ENCODE data around the gene TTC12.

TTC12 gene

GRCh38 chr11:113270080-113270479 lies 44.3 kb upstream of the TTC12 start:
- Histone ChIP-seq H3K27me3 (replicated peaks; ENCODE audit: control insufficient read depth, insufficient read depth, low read length) (0 out of 2 replicates have a peak, but pooled peaks cover 3% of the 10 kb centered on the region), H3K4me3 (replicated peaks; ENCODE audit: low read depth, low read length) (no peak overlapping the region), H3K36me3 (ENCODE audit: control insufficient read depth, insufficient read depth, low read length) (no peaks in the 10 kb centered on the region)
- TF ChIP-seq CTCF (IDR thresholded peaks at IDR 0.05; ENCODE audit: insufficient read depth, low read length, poor library complexity, severe bottlenecking): no peak
- DNase-seq (ENCODE audit: extremely low read depth, insufficient read length): no peak

GRCh38 chr11:113271551-113272245 lies 42.7 kb upstream of the TTC12 start:
- Histone ChIP-seq H3K4me3 (replicated peaks; ENCODE audit: low read depth, low read length) (no peak overlapping the region), H3K27me3 (replicated peaks; ENCODE audit: control insufficient read depth, insufficient read depth, low read length) (0 out of 2 replicates have a peak, but pooled peaks cover 3% of the 10 kb centered on the region), H3K36me3 (ENCODE audit: control insufficient read depth, insufficient read depth, low read length) (no peaks in the 10 kb centered on the region)
- no peak for DNase-seq (ENCODE audit: extremely low read depth, insufficient read length)
- TF ChIP-seq CTCF (IDR thresholded peaks at IDR 0.05; ENCODE audit: insufficient read depth, low read length, poor library complexity, severe bottlenecking): no peak

- H3K27me3 ChIP-seq (replicated peaks; ENCODE audit: control insufficient read depth, insufficient read depth, low read length): 0 out of 2 replicates have a peak, but pooled peaks cover 3% of the 10 kb centered on the region
- H3K36me3 ChIP-seq (ENCODE audit: control insufficient read depth, insufficient read depth, low read length): no peaks in the 10 kb centered on the region
- DNase-seq (ENCODE audit: extremely low read depth, insufficient read length): no peak
- no peak for TF ChIP-seq CTCF (IDR thresholded peaks at IDR 0.05; ENCODE audit: insufficient read depth, low read length, poor library complexity, severe bottlenecking)
- no peak overlapping the region for H3K4me3 ChIP-seq (replicated peaks; ENCODE audit: low read depth, low read length)
Measured at GRCh38 chr11:113272281-113272680, 42.1 kb upstream of the TTC12 start.

- no peak for TF ChIP-seq CTCF (IDR thresholded peaks at IDR 0.05; ENCODE audit: insufficient read depth, low read length, poor library complexity, severe bottlenecking)
Measured at GRCh38 chr11:113272927-113273615, 41.3 kb upstream of the TTC12 start.

GRCh38 chr11:113273720-113274119 lies 40.7 kb upstream of the TTC12 start:
- DNase-seq (ENCODE audit: extremely low read depth, insufficient read length): no peak
- no peak overlapping the region for H3K4me3 ChIP-seq (replicated peaks; ENCODE audit: low read depth, low read length)
- H3K36me3 ChIP-seq (ENCODE audit: control insufficient read depth, insufficient read depth, low read length): no peaks in the 10 kb centered on the region
- no peak for TF ChIP-seq CTCF (IDR thresholded peaks at IDR 0.05; ENCODE audit: insufficient read depth, low read length, poor library complexity, severe bottlenecking)
- 0 out of 2 replicates have a peak, but pooled peaks cover 1% of the 10 kb centered on the region for H3K27me3 ChIP-seq (replicated peaks; ENCODE audit: control insufficient read depth, insufficient read depth, low read length)

More at GRCh38 chr11:113272927-113273615, 41.3 kb upstream of the TTC12 start:
- Histone ChIP-seq H3K4me3 (replicated peaks; ENCODE audit: low read depth, low read length) (no peak overlapping the region), H3K36me3 (ENCODE audit: control insufficient read depth, insufficient read depth, low read length) (no peaks in the 10 kb centered on the region), H3K27me3 (replicated peaks; ENCODE audit: control insufficient read depth, insufficient read depth, low read length) (0 out of 2 replicates have a peak, but pooled peaks cover 3% of the 10 kb centered on the region)
- DNase-seq (ENCODE audit: extremely low read depth, insufficient read length): no peak
